Measurements from ENCODE around the gene NOTUM.

- TF ChIP-seq POLR2A (IDR thresholded peaks at IDR 0.05) (no peak), CTCF (IDR thresholded peaks at IDR 0.05) (no peak)
These were observed 5.8 kb downstream of the NOTUM start for GRCh38 chr17:81955058-81955681.
